OCI-LY7 (cell line): ENCODE results near the gene ATRAID.

Experiments
- CTCF ChIP-seq: fragments of 200-600 bp; sonication (generic); conservative IDR thresholded peaks from 2 replicates; pipeline ENCODE4 v1.5.1; 2014; ENCODE audit warnings: mild to moderate bottlenecking, antibody characterized with exemption, low read length, moderate library complexity, mixed read lengths
- EZH2phosphoT487 ChIP-seq: fragments of 200-600 bp; sonication (generic); IDR thresholded peaks from 2 replicates; pipeline ENCODE4 v1.6.1; 2018; ENCODE audit warnings: low read depth, borderline replicate concordance, mild to moderate bottlenecking, mixed run types, antibody characterized with exemption, low read length, moderate library complexity, mixed read lengths

GRCh38 chr2:27198627-27199026, 13.2 kb upstream of the ATRAID start:
- TF ChIP-seq CTCF: no peak
- TF ChIP-seq EZH2phosphoT487: no peak
